HepG2 (cell line): Measurements from ENCODE around the gene UTP3. TPM values are rescaled to one million over a fixed set of nuclear protein-coding genes. Genes with fewer than 3 reads are reported as not detected.

Experiments used
- ATAC-seq: fragments of 200-7000 bp; cut with Tn5 transposase; 3 replicates; pipeline ENCODE4 v1.9.1; 2020; ENCODE audit warnings: mild to moderate bottlenecking, moderate library complexity
- BruUV-seq: library from RNA; stranded (reverse); fragments of 400-500 nt; replicated peaks from 2 replicates; lab custom pipeline; 2021; lab: Mats Ljungman, UMichigan
- CTCF ChIA-PET: fragments of 300-600 bp; formaldehyde crosslinking; extraction: SDS; loops from one replicate; lab custom pipeline; 2021; ENCODE audit warnings: low total read pairs, inconsistent platforms, low intra/inter-chr PET ratio; lab: Yijun Ruan, JAX
- POLR2A ChIA-PET: fragments of 350-600 bp; sonication (Branson Sonifier 250); formaldehyde crosslinking; loops from one replicate; lab custom pipeline; 2020; ENCODE audit warnings: antibody characterized with exemption, inconsistent platforms; lab: Yijun Ruan, JAX
- DNase-seq: peaks from one replicate; pipeline ENCODE4 v3.0.0-alpha.2; 2015; ENCODE audit warnings: low spot score
- FAIRE-seq: peaks from 3 replicates; lab custom pipeline; 2011; peaks lifted over from hg19 to GRCh38; lab: Jason Lieb, UNC
- H2AFZ ChIP-seq: one replicate; pipeline ENCODE4 v1.6.1; 2011; ENCODE audit warnings: low read length, inconsistent platforms
- H3K27ac ChIP-seq: fragments of 300-600 bp; 3 replicates; pipeline ENCODE4 v1.8.0; 2011; ENCODE audit warnings: mixed run types, mild to moderate bottlenecking, mixed read lengths, low read length, inconsistent platforms; ENCODE audit not compliant: insufficient read depth; ENCODE audit errors: extremely low read length
- H3K27me3 ChIP-seq, 2 experiments: fragments of 200-600 bp in 1 of 2; 2 replicates in 1 of 2; 3 replicates in 1 of 2; pipeline versions ENCODE4 v1.6.0 to v1.8.0; 2011; ENCODE audit warnings: low read length in 2 of 2, mild to moderate bottlenecking in 2 of 2, moderate library complexity in 2 of 2, inconsistent platforms in 1 of 2; ENCODE audit not compliant: insufficient read depth in 2 of 2, control insufficient read depth in 1 of 2
- H3K36me3 ChIP-seq, 2 experiments: fragments of 200-600 bp in 1 of 2; replicated peaks in 1 of 2; 2 replicates in 1 of 2; 3 replicates in 1 of 2; pipeline versions ENCODE4 v1.5.1 to v1.8.0; 2011; ENCODE audit warnings: low read length in 2 of 2, inconsistent platforms in 1 of 2; ENCODE audit not compliant: insufficient read depth in 2 of 2, control insufficient read depth in 1 of 2
- H3K4me1 ChIP-seq: 2 replicates; pipeline ENCODE4 v1.5.1; 2012; ENCODE audit warnings: low read length, inconsistent platforms; ENCODE audit not compliant: insufficient read depth
- H3K4me2 ChIP-seq: 2 replicates; pipeline ENCODE4 v1.6.0; 2011; ENCODE audit warnings: low read depth, low read length, inconsistent platforms
- H3K4me3 ChIP-seq, 3 experiments: fragments of 200-600 bp in 1 of 3; sonication (generic), shearing (Covaris generic) in 1 of 3; replicated peaks in 1 of 3; 2 replicates each; pipeline ENCODE4 v1.5.1; 2011 to 2016; ENCODE audit warnings: low read length in 3 of 3, inconsistent platforms in 2 of 3, low read depth in 2 of 3, mild to moderate bottlenecking in 2 of 3, control low read depth in 1 of 3, mixed read lengths in 1 of 3; ENCODE audit not compliant: insufficient read depth in 1 of 3
- H3K79me2 ChIP-seq: one replicate; pipeline ENCODE4 v1.6.1; 2011; ENCODE audit warnings: low read length, inconsistent platforms; ENCODE audit not compliant: insufficient read depth
- H3K9ac ChIP-seq: 2 replicates; pipeline ENCODE4 v1.6.0; 2011; ENCODE audit warnings: mild to moderate bottlenecking, low read depth, low read length, inconsistent platforms; ENCODE audit not compliant: insufficient read depth
- H3K9me3 ChIP-seq: 2 replicates; pipeline ENCODE4 v1.5.1; 2012; ENCODE audit warnings: mild to moderate bottlenecking, low read length
- H4K20me1 ChIP-seq: 2 replicates; pipeline ENCODE4 v1.6.0; 2011; ENCODE audit warnings: inconsistent platforms, mild to moderate bottlenecking, low read length, moderate library complexity; ENCODE audit not compliant: insufficient read depth
- BRCA1 ChIP-seq: sonication (generic); formaldehyde crosslinking; IDR thresholded peaks from 2 replicates; pipeline ENCODE4 v1.4.0; 2020; ENCODE audit warnings: missing genetic modification reagents
- GABPB1 ChIP-seq: IDR thresholded peaks from 2 replicates; pipeline ENCODE4 v1.6.1; 2016; ENCODE audit warnings: mild to moderate bottlenecking, missing genetic modification reagents, moderate library complexity, missing compliant biosample characterization
- MAZ ChIP-seq, 2 experiments: sonication (generic) in 1 of 2; formaldehyde crosslinking in 1 of 2; IDR thresholded peaks; 2 replicates each; pipeline versions ENCODE4 v1.5.0 to v1.6.1; 2012 to 2020; ENCODE audit warnings: low read depth in 2 of 2, mild to moderate bottlenecking in 2 of 2, borderline replicate concordance in 1 of 2, improper control_type of control experiment in 1 of 2, low read length in 1 of 2, missing genetic modification reagents in 1 of 2, moderate library complexity in 1 of 2
- MTA1 ChIP-seq: sonication (generic); formaldehyde crosslinking; IDR thresholded peaks from 2 replicates; pipeline ENCODE4 v1.4.0; 2020; ENCODE audit warnings: missing genetic modification reagents, mild to moderate bottlenecking, borderline replicate concordance
- MTF2 ChIP-seq: sonication (generic); formaldehyde crosslinking; IDR thresholded peaks from 2 replicates; pipeline ENCODE4 v1.5.0; 2020; ENCODE audit warnings: missing genetic modification reagents, borderline replicate concordance
- NR2C2 ChIP-seq: sonication (generic); formaldehyde crosslinking; IDR thresholded peaks from 2 replicates; pipeline ENCODE4 v1.4.0; 2020; ENCODE audit warnings: missing genetic modification reagents, mild to moderate bottlenecking, moderate library complexity, borderline replicate concordance
- PAX8 ChIP-seq: sonication (generic); formaldehyde crosslinking; IDR thresholded peaks from 2 replicates; pipeline ENCODE4 v1.8.0; 2022; ENCODE audit warnings: mild to moderate bottlenecking, missing genetic modification reagents, borderline replicate concordance
- TCF12 ChIP-seq, 2 experiments: fragments of 450-650 bp in 1 of 2; sonication (generic) in 1 of 2; formaldehyde crosslinking in 1 of 2; IDR thresholded peaks; 2 replicates each; pipeline versions ENCODE4 v1.6.1 to v1.8.0; 2017 to 2022; ENCODE audit warnings: antibody characterized with exemption in 1 of 2, mild to moderate bottlenecking in 1 of 2, missing genetic modification reagents in 1 of 2, moderate library complexity in 1 of 2
- ZMAT3 ChIP-seq: sonication (generic); formaldehyde crosslinking; conservative IDR thresholded peaks from 2 replicates; pipeline ENCODE4 v1.7.0; 2021; ENCODE audit warnings: missing genetic modification reagents
- ZNF510 ChIP-seq: sonication (generic); formaldehyde crosslinking; IDR thresholded peaks from 2 replicates; pipeline ENCODE4 v1.4.0; 2020; ENCODE audit warnings: low read depth, mild to moderate bottlenecking, missing genetic modification reagents
- ZNF543 ChIP-seq: sonication (generic); formaldehyde crosslinking; IDR thresholded peaks from 2 replicates; pipeline ENCODE4 v1.4.0; 2020; ENCODE audit warnings: mild to moderate bottlenecking, missing genetic modification reagents
- ZNF572 ChIP-seq: sonication (generic); formaldehyde crosslinking; IDR thresholded peaks from 2 replicates; pipeline ENCODE4 v1.5.1; 2020; ENCODE audit warnings: mild to moderate bottlenecking, missing genetic modification reagents
- ZNF674 ChIP-seq: sonication (generic); formaldehyde crosslinking; IDR thresholded peaks from 2 replicates; pipeline ENCODE4 v1.5.0; 2020; ENCODE audit warnings: low read depth, mild to moderate bottlenecking, missing genetic modification reagents
- ZNF691 ChIP-seq: sonication (generic); formaldehyde crosslinking; IDR thresholded peaks from 2 replicates; pipeline ENCODE4 v1.4.0; 2020; ENCODE audit warnings: missing genetic modification reagents, low read depth, mild to moderate bottlenecking, borderline replicate concordance
- ZNF777 ChIP-seq: sonication (generic); formaldehyde crosslinking; IDR thresholded peaks from 2 replicates; pipeline ENCODE4 v1.4.0; 2020; ENCODE audit warnings: missing genetic modification reagents
- WGBS: methylation state at CpG from one replicate; pipeline ENCODE4 v1.1.6; 2017; ENCODE audit warnings: low lambda C conversion rate; 5-methylcytosine and 5-hydroxymethylcytosine counted together
- in situ Hi-C: cut with HindIII; loops from 2 replicates; pipeline ENCODE4 v1.10.0; 2017; ENCODE audit warnings: low pct_unique_long_range_greater_than_20kb; ENCODE audit not compliant: extremely low pct_ligation_motif_present
- intact Hi-C: fragments of 100-400 bp; cut with micrococcal nuclease; formaldehyde crosslinking; loops from one replicate; pipeline ENCODE4 v1.10.0; 2022; ENCODE audit not compliant: unreplicated experiment
- polyA plus RNA-seq, 8 experiments: library from polyadenylated mRNA; depleted of rRNA in 3 of 8; stranded (reverse) in 7 of 8; unstranded in 1 of 8; fragments of >200 nt; fragmentation: Illumina TruSeq in 4 of 8; extraction: Trizol in 4 of 8; gene quantifications; 2 replicates each; pipeline versions ENCODE4 v1.2.1 to v1.2.3, GENCODE V29; 2011 to 2016; ENCODE audit warnings: low read depth in 4 of 8, missing spikeins in 1 of 8, mixed read lengths in 1 of 8; ENCODE audit not compliant: insufficient read depth in 1 of 8
- total RNA-seq, 5 experiments: library from RNA; depleted of rRNA; stranded (reverse); fragments of >200 nt; fragmentation: Illumina TruSeq; extraction: Trizol; gene quantifications; 2 replicates each; pipeline ENCODE4 v1.2.3, GENCODE V29; 2016; ENCODE audit warnings: low read depth in 1 of 5
- TF ChIP-seq, protein P1 (sequence below): sonication (generic); formaldehyde crosslinking; IDR thresholded peaks from 2 replicates; pipeline ENCODE4 v1.4.0; 2020; ENCODE audit warnings: missing genetic modification reagents

Gene UTP3
- total and polyA plus RNA-seq, 2 of the 13 experiments (the other 11 are each of a cell fraction or from before 2014, with no cell fraction given), result 6.9 to 19.5 TPM

- no TSS peak for BruUV-seq
- no peak for FAIRE-seq
- intact Hi-C loops, result loop anchor here (1.0 to 10.0 kb wide), 4 partner anchors 17 to 290 kb away; partner anchors contain the start of genes DCK, GRSF1 and UTP3
Observed at GRCh38 chr4:70704931-70705182, 16.5 kb downstream of the UTP3 start.

More at GRCh38 chr4:70704931-70705182, 16.5 kb downstream of the UTP3 start:
- H3K4me3 ChIP-seq, result peak overlapping the region; percentile 72 to 88 (median 80)
- no peak overlapping the region for H2AFZ ChIP-seq
- peaks cover 45% of the 10 kb centered on the region for H3K4me1 ChIP-seq
- no CpG with 5 or more reads among the region's 39 CpGs for WGBS
- peaks cover 23% of the 10 kb centered on the region for H3K79me2 ChIP-seq
- no peaks in the 10 kb centered on the region for H3K36me3 ChIP-seq
- H3K9me3 ChIP-seq, result no peaks in the 10 kb centered on the region
- CTCF ChIA-PET, result no interaction called here
- H3K27ac ChIP-seq, result peak overlapping the region; percentile 91
- TF ChIP-seq MTA1 (CRISPR knock-in tag) (no peak), TCF12 (IDR thresholded peaks at IDR 0.05) (no peak), TCF12 (CRISPR knock-in tag; IDR thresholded peaks at IDR 0.05) (no peak), MTF2 (no peak), NR2C2 (0 out of 2 replicates have a peak, but pooled peaks have one; percentile 19), PAX8 (peak; percentile 66; the same call in 1 of the 2 replicates), ZNF674 (CRISPR knock-in tag) (0 out of 2 replicates have a peak, but pooled peaks have one; percentile 31), ZNF777 (peak; percentile 96), ZNF691 (CRISPR knock-in tag) (0 out of 2 replicates have a peak, but pooled peaks have one; percentile 15), ZMAT3 (CRISPR knock-in tag) (no peak; the same call in 1 of the 2 replicates), ZNF572 (no peak), GABPB1 (CRISPR knock-in tag) (peak; percentile 55; the same call in 1 of the 2 replicates), MAZ (IDR thresholded peaks at IDR 0.05; ENCODE audit: borderline replicate concordance, low read depth, low read length) (no peak), MAZ (CRISPR knock-in tag; IDR thresholded peaks at IDR 0.05; ENCODE audit: low read depth) (0 out of 2 replicates have a peak, but pooled peaks have one; percentile 9), ZNF510 (CRISPR knock-in tag) (0 out of 2 replicates have a peak, but pooled peaks have one; percentile 16), BRCA1 (CRISPR knock-in tag) (no peak), ZNF543 (0 out of 2 replicates have a peak, but pooled peaks have one; percentile 10)
- TF ChIP-seq, protein P1, sequence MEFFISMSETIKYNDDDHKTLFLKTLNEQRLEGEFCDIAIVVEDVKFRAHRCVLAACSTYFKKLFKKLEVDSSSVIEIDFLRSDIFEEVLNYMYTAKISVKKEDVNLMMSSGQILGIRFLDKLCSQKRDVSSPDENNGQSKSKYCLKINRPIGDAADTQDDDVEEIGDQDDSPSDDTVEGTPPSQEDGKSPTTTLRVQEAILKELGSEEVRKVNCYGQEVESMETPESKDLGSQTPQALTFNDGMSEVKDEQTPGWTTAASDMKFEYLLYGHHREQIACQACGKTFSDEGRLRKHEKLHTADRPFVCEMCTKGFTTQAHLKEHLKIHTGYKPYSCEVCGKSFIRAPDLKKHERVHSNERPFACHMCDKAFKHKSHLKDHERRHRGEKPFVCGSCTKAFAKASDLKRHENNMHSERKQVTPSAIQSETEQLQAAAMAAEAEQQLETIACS (CRISPR knock-in tag), result 0 out of 2 replicates have a peak, but pooled peaks have one; percentile 7
- peak overlapping the region; percentile 84 for H3K9ac ChIP-seq
- H4K20me1 ChIP-seq, result no peaks in the 10 kb centered on the region
- in situ Hi-C loops, result no loop called here
- H3K27me3 ChIP-seq, result no peaks in the 10 kb centered on the region; a peak in 1 of 5 replicates
- ATAC-seq (no peak; the same call in 2 of the 3 replicates), DNase-seq (no peak)
- H3K4me2 ChIP-seq, result peak overlapping the region; percentile 87
- POLR2A ChIA-PET, result interaction anchor here (1.1 to 6.4 kb wide), 5 partner anchors 9 to 197 kb away, joined by 4 to 75 read pairs (median 5); partner anchors contain the start of genes MOB1B and UTP3
